H1 (cell line): ENCODE measurements around the gene UVRAG. TPM values are rescaled to one million over a fixed set of nuclear protein-coding genes. Genes with fewer than 3 reads are reported as not detected.

Experiments used
- CTCF ChIA-PET: fragments of 300-600 bp; sonication (Branson Sonifier 250); formaldehyde crosslinking; loops from one replicate; lab custom pipeline; 2021; ENCODE audit not compliant: partially characterized antibody; lab: Charles Lee
- POLR2A ChIA-PET: fragments of 300-600 bp; sonication (Branson Sonifier 250); formaldehyde crosslinking; loops from one replicate; lab custom pipeline; 2021; ENCODE audit warnings: inconsistent platforms; ENCODE audit not compliant: partially characterized antibody; lab: Charles Lee
- DNase-seq, 2 experiments: peaks; one replicate each; pipeline versions ENCODE4 v3.0.0 to v3.0.0-alpha.2; 2010 to 2022; ENCODE audit warnings: low spot score in 2 of 2, low read depth in 1 of 2, mixed read lengths in 1 of 2
- FAIRE-seq: peaks from 2 replicates; lab custom pipeline; 2011; peaks lifted over from hg19 to GRCh38; lab: Jason Lieb, UNC
- H2AFZ ChIP-seq: 2 replicates; pipeline ENCODE4 v1.8.1; 2012; ENCODE audit warnings: low read length, inconsistent platforms
- H2AK5ac ChIP-seq: 2 replicates; pipeline ENCODE4 v1.6.1; 2013; ENCODE audit warnings: low read depth, low read length
- H2BK120ac ChIP-seq: replicated peaks from 2 replicates; pipeline ENCODE3; 2013; ENCODE audit warnings: low read depth, low read length, inconsistent platforms
- H2BK12ac ChIP-seq: 2 replicates; pipeline ENCODE4 v1.6.1; 2013; ENCODE audit warnings: low read depth, low read length
- H2BK15ac ChIP-seq: 2 replicates; pipeline ENCODE4 v1.6.1; 2013; ENCODE audit warnings: low read length
- H2BK20ac ChIP-seq: 2 replicates; pipeline ENCODE4 v1.6.1; 2013; ENCODE audit warnings: low read length
- H2BK5ac ChIP-seq: 2 replicates; pipeline ENCODE4 v1.6.1; 2013; ENCODE audit warnings: low read depth, low read length
- H3K14ac ChIP-seq: 2 replicates; pipeline ENCODE4 v1.6.1; 2013; ENCODE audit warnings: inconsistent platforms; ENCODE audit not compliant: insufficient read length
- H3K18ac ChIP-seq: 2 replicates; pipeline ENCODE4 v1.6.1; 2013; ENCODE audit warnings: low read length; ENCODE audit errors: extremely low read depth
- H3K23ac ChIP-seq: 2 replicates; pipeline ENCODE4 v1.6.1; 2013; ENCODE audit warnings: inconsistent platforms; ENCODE audit not compliant: insufficient read length
- H3K23me2 ChIP-seq: 2 replicates; pipeline ENCODE4 v1.6.1; 2013; ENCODE audit warnings: low read depth, low read length
- H3K27ac ChIP-seq: 2 replicates; pipeline ENCODE4 v1.6.1; 2011; ENCODE audit warnings: low read depth, low read length, inconsistent platforms
- H3K27me3 ChIP-seq, 4 experiments: replicated peaks in 1 of 4; 1 replicate in 1 of 4; 2 replicates in 3 of 4; pipeline versions ENCODE4 v1.6.1 to v1.8.1; 2011 to 2013; ENCODE audit warnings: low read length in 3 of 4, mild to moderate bottlenecking in 3 of 4, inconsistent platforms in 2 of 4, mixed read lengths in 2 of 4, moderate library complexity in 1 of 4; ENCODE audit not compliant: control insufficient read depth in 3 of 4, insufficient read depth in 3 of 4; ENCODE audit errors: extremely low read depth in 1 of 4
- H3K36me3 ChIP-seq, 4 experiments: 2 replicates each; pipeline versions ENCODE4 v1.6.1 to v1.8.1; 2011 to 2013; ENCODE audit warnings: mild to moderate bottlenecking in 4 of 4, low read length in 3 of 4, moderate library complexity in 2 of 4, control low read depth in 1 of 4, inconsistent platforms in 1 of 4; ENCODE audit not compliant: insufficient read depth in 4 of 4, control insufficient read depth in 2 of 4
- H3K4ac ChIP-seq: replicated peaks from 2 replicates; pipeline ENCODE3; 2013; ENCODE audit warnings: low read length, low read depth, mixed read lengths, inconsistent platforms; ENCODE audit not compliant: insufficient read length
- H3K4me1 ChIP-seq, 4 experiments: replicated peaks in 1 of 4; 1 replicate in 1 of 4; 2 replicates in 3 of 4; pipeline versions ENCODE4 v1.6.1 to v1.8.1; 2011 to 2013; ENCODE audit warnings: low read length in 3 of 4, inconsistent platforms in 2 of 4, mixed read lengths in 1 of 4; ENCODE audit not compliant: insufficient read depth in 4 of 4, control insufficient read depth in 3 of 4
- H3K4me2 ChIP-seq, 2 experiments: 2 replicates each; pipeline versions ENCODE4 v1.6.1 to v1.8.1; 2011 to 2013; ENCODE audit warnings: low read depth in 2 of 2, low read length in 2 of 2, control low read depth in 1 of 2, inconsistent platforms in 1 of 2, mild to moderate bottlenecking in 1 of 2; ENCODE audit not compliant: insufficient read depth in 1 of 2
- H3K4me3 ChIP-seq, 4 experiments: fragments of 200-600, 300-600 bp in 1 of 4; sonication (generic), shearing (Covaris generic), sonication (Bioruptor Twin) in 1 of 4; 2 replicates each; pipeline versions ENCODE4 v1.5.1 to v1.8.1; 2011 to 2016; ENCODE audit warnings: low read length in 4 of 4, low read depth in 3 of 4, control low read depth in 2 of 4, inconsistent platforms in 2 of 4, mild to moderate bottlenecking in 2 of 4, mixed read lengths in 1 of 4, moderate library complexity in 1 of 4; ENCODE audit not compliant: insufficient read depth in 2 of 4; ENCODE audit errors: extremely low read depth in 1 of 4
- H3K56ac ChIP-seq: replicated peaks from 2 replicates; pipeline ENCODE3; 2013; ENCODE audit warnings: low read depth, mild to moderate bottlenecking, mixed read lengths, low read length, inconsistent platforms; ENCODE audit not compliant: insufficient read length
- H3K79me1 ChIP-seq: 2 replicates; pipeline ENCODE4 v1.6.1; 2013; ENCODE audit warnings: low read depth, low read length, control low read depth
- H3K79me2 ChIP-seq, 2 experiments: 2 replicates each; pipeline versions ENCODE4 v1.6.1 to v1.8.1; 2012 to 2013; ENCODE audit warnings: low read length in 2 of 2, mild to moderate bottlenecking in 2 of 2, inconsistent platforms in 1 of 2; ENCODE audit not compliant: insufficient read depth in 2 of 2, control insufficient read depth in 1 of 2
- H3K9ac ChIP-seq, 4 experiments: replicated peaks in 1 of 4; 1 replicate in 1 of 4; 2 replicates in 3 of 4; pipeline versions ENCODE4 v1.6.1 to v1.8.1; 2011 to 2013; ENCODE audit warnings: low read depth in 3 of 4, low read length in 3 of 4, control low read depth in 2 of 4, mild to moderate bottlenecking in 2 of 4, moderate library complexity in 2 of 4, inconsistent platforms in 1 of 4; ENCODE audit errors: extremely low read depth in 1 of 4
- H3K9me3 ChIP-seq, 2 experiments: 2 replicates each; pipeline versions ENCODE4 v1.6.1 to v1.8.1; 2012 to 2013; ENCODE audit warnings: mild to moderate bottlenecking in 2 of 2, moderate library complexity in 2 of 2, control low read depth in 1 of 2, inconsistent platforms in 1 of 2, low read depth in 1 of 2, low read length in 1 of 2, mixed read lengths in 1 of 2; ENCODE audit not compliant: insufficient read depth in 2 of 2
- H4K20me1 ChIP-seq, 2 experiments: replicated peaks in 1 of 2; 2 replicates each; pipeline versions ENCODE3 to v1.8.1; 2011 to 2013; ENCODE audit warnings: inconsistent platforms in 2 of 2, low read length in 2 of 2, mild to moderate bottlenecking in 1 of 2; ENCODE audit not compliant: insufficient read depth in 2 of 2, control insufficient read depth in 1 of 2
- H4K5ac ChIP-seq: 2 replicates; pipeline ENCODE4 v1.6.1; 2013; ENCODE audit warnings: low read length, low read depth, mixed read lengths, inconsistent platforms; ENCODE audit not compliant: insufficient read length
- H4K8ac ChIP-seq: 2 replicates; pipeline ENCODE4 v1.8.0; 2013; ENCODE audit warnings: mild to moderate bottlenecking, moderate library complexity, low read length, inconsistent platforms; ENCODE audit not compliant: insufficient read depth; ENCODE audit errors: extremely low read depth
- H4K91ac ChIP-seq: replicated peaks from 2 replicates; pipeline ENCODE3; 2013; ENCODE audit warnings: low read length, mixed read lengths, inconsistent platforms; ENCODE audit not compliant: insufficient read length
- ASH2L ChIP-seq: fragments of 200-600, 300-600 bp; sonication (generic); IDR thresholded peaks from one replicate; pipeline ENCODE4 v1.7.1; 2017; ENCODE audit warnings: low read length
- CHD1 ChIP-seq: IDR thresholded peaks from 2 replicates; pipeline ENCODE4 v1.6.1; 2012; ENCODE audit warnings: low read depth, low read length, improper control_type of control experiment
- FOSL1 ChIP-seq: IDR thresholded peaks from 2 replicates; pipeline ENCODE4 v1.6.1; 2011; ENCODE audit warnings: mild to moderate bottlenecking, low read depth, low read length, moderate library complexity; ENCODE audit not compliant: insufficient read depth
- JUND ChIP-seq: IDR thresholded peaks from 2 replicates; pipeline ENCODE4 v1.6.1; 2011; ENCODE audit warnings: mild to moderate bottlenecking, improper control_type of control experiment, low read length
- KDM4A ChIP-seq: IDR thresholded peaks from one replicate; pipeline ENCODE4 v1.7.1; 2012; ENCODE audit warnings: low read depth, mild to moderate bottlenecking, moderate library complexity, low read length, inconsistent platforms; ENCODE audit not compliant: severe bottlenecking
- MAFK ChIP-seq: IDR thresholded peaks from 2 replicates; pipeline ENCODE4 v1.6.1; 2012; ENCODE audit warnings: low read depth, mild to moderate bottlenecking, improper control_type of control experiment, low read length
- NRF1 ChIP-seq: IDR thresholded peaks from 2 replicates; pipeline ENCODE4 v1.6.1; 2011; ENCODE audit warnings: mild to moderate bottlenecking, low read depth, low read length, improper control_type of control experiment
- POLR2A ChIP-seq, 2 experiments: IDR thresholded peaks; 1 replicate in 1 of 2; 2 replicates in 1 of 2; pipeline ENCODE4 v1.6.1; 2011; ENCODE audit warnings: low read depth in 2 of 2, low read length in 2 of 2, mild to moderate bottlenecking in 2 of 2; ENCODE audit errors: control extremely low read depth in 1 of 2
- RBBP5 ChIP-seq: IDR thresholded peaks from 2 replicates; pipeline ENCODE4 v1.7.1; 2012; ENCODE audit warnings: low read depth, mild to moderate bottlenecking, inconsistent platforms, low read length, moderate library complexity, borderline replicate concordance
- SAP30 ChIP-seq: fragments of 300-600 bp; sonication (generic); IDR thresholded peaks from 2 replicates; pipeline ENCODE4 v1.7.1; 2012; ENCODE audit warnings: low read length, moderate library complexity, mild to moderate bottlenecking, inconsistent platforms; ENCODE audit not compliant: insufficient read depth, insufficient replicate concordance
- SRF ChIP-seq: IDR thresholded peaks from 2 replicates; pipeline ENCODE4 v1.6.1; 2011; ENCODE audit warnings: mild to moderate bottlenecking, low read depth, low read length, moderate library complexity
- SUZ12 ChIP-seq: fragments of 200-600 bp; sonication (generic); IDR thresholded peaks from 2 replicates; pipeline ENCODE4 v1.6.1; 2012; ENCODE audit warnings: mild to moderate bottlenecking, inconsistent platforms, low read length, moderate library complexity, mixed read lengths
- TCF12 ChIP-seq: IDR thresholded peaks from 2 replicates; pipeline ENCODE4 v1.6.1; 2011; ENCODE audit warnings: low read depth, mild to moderate bottlenecking, low read length
- WGBS, 2 experiments: shearing (Covaris generic) in 1 of 2; methylation state at CpG; one replicate each; pipeline versions ENCODE4 v1.1.6 to v1.1.7; 2013 to 2015; ENCODE audit warnings: low lambda C conversion rate in 2 of 2, mixed read lengths in 2 of 2, inconsistent platforms in 1 of 2, low coverage in 1 of 2, missing lambda C conversion rate in 1 of 2; ENCODE audit not compliant: insufficient replicate concordance in 2 of 2, insufficient coverage in 1 of 2, insufficient read length in 1 of 2; ENCODE audit errors: extremely low coverage in 1 of 2, missing lambda C conversion rate in 1 of 2; 5-methylcytosine and 5-hydroxymethylcytosine counted together
- polyA plus RNA-seq, 7 experiments: library from polyadenylated mRNA; depleted of rRNA in 3 of 7; stranded (reverse) in 5 of 7; unstranded in 2 of 7; fragments of >200 nt in 5 of 7; fragments of 200-250 nt in 2 of 7; gene quantifications; 1 replicate in 5 of 7; 2 replicates in 1 of 7; 4 replicates in 1 of 7; pipeline versions ENCODE4 v1.2.1 to v1.2.3, GENCODE V29; 2011 to 2013; ENCODE audit warnings: missing spikeins in 2 of 7, mixed read lengths in 2 of 7
- total RNA-seq: library from RNA; stranded (reverse); fragmentation: NEBNext Ultra II Directional; extraction: Animal tissue kit (Norgen Biotek cat#: 25700); gene quantifications from 2 replicates; pipeline ENCODE4 v1.2.1, GENCODE V29; 2021
- TF ChIP-seq, protein P1 (sequence below): IDR thresholded peaks from 2 replicates; pipeline ENCODE4 v1.6.1; 2012; ENCODE audit warnings: low read length, inconsistent platforms

UVRAG gene
- total and polyA plus RNA-seq, 2 of the 8 experiments (the other 6 are each of a cell fraction or from before 2014, with no cell fraction given), result 5.5 to 14.7 TPM

DNA sequence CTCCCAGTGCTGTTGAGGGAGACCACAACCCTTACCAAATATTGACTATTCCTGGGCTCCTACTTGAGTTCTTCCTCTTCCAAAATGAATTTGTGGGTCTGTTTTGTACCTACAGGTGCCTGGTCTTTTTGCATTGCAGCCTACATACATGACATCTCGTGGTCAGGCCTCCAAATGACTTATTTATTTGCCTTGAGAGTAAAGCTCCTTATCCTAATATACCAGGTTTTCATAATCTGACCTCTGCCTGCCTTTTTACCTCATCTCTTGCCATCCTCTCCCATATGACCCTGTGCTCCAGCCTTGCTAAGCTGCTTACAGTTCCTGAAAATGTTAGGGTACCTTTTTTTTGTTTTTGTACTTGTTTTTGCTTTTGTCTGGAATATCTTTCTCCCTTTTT lies 130.4 kb downstream of the UVRAG start:
- H4K91ac ChIP-seq, result no peak overlapping the region
- ChIA-PET CTCF (no interaction called here), POLR2A (no interaction called here)
- no peaks in the 10 kb centered on the region for H3K79me1 ChIP-seq
- no peak overlapping the region for H3K23ac ChIP-seq
- no peak overlapping the region for H3K56ac ChIP-seq
- H3K23me2 ChIP-seq, result no peaks in the 10 kb centered on the region
- H2AK5ac ChIP-seq, result no peak overlapping the region
- no peak overlapping the region for H2AFZ ChIP-seq
- H3K79me2 ChIP-seq, result no peaks in the 10 kb centered on the region
- H3K27me3 ChIP-seq, result no peaks in the 10 kb centered on the region
- H4K8ac ChIP-seq, result no peak overlapping the region
- H2BK5ac ChIP-seq, result no peak overlapping the region
- H3K27ac ChIP-seq, result no peak overlapping the region
- DNase-seq (no peak), FAIRE-seq (no peak)
- no peak overlapping the region for H2BK12ac ChIP-seq
- no peak overlapping the region for H2BK20ac ChIP-seq
- no peaks in the 10 kb centered on the region for H4K20me1 ChIP-seq
- H3K4me3 ChIP-seq, result no peak overlapping the region
- no peak overlapping the region for H2BK15ac ChIP-seq
- no peak overlapping the region for H3K18ac ChIP-seq
- WGBS, 2 experiments, result 87% methylated on average over 1 of the region's 1 CpG; no CpG with 5 or more reads in 1 of the 2 experiments
- no peak overlapping the region for H3K4me2 ChIP-seq
- no peak overlapping the region for H2BK120ac ChIP-seq
- H3K9ac ChIP-seq, result no peak overlapping the region
- H3K4ac ChIP-seq, result no peak overlapping the region
- no peak overlapping the region for H4K5ac ChIP-seq
- H3K4me1 ChIP-seq, result peaks cover 0 to 7% (median 1%) of the 10 kb centered on the region in 4 experiments; a peak in 3 of 7 replicates
- no peak overlapping the region for H3K14ac ChIP-seq
- no peaks in the 10 kb centered on the region for H3K36me3 ChIP-seq
- no peaks in the 10 kb centered on the region for H3K9me3 ChIP-seq
- TF ChIP-seq, protein P1, sequence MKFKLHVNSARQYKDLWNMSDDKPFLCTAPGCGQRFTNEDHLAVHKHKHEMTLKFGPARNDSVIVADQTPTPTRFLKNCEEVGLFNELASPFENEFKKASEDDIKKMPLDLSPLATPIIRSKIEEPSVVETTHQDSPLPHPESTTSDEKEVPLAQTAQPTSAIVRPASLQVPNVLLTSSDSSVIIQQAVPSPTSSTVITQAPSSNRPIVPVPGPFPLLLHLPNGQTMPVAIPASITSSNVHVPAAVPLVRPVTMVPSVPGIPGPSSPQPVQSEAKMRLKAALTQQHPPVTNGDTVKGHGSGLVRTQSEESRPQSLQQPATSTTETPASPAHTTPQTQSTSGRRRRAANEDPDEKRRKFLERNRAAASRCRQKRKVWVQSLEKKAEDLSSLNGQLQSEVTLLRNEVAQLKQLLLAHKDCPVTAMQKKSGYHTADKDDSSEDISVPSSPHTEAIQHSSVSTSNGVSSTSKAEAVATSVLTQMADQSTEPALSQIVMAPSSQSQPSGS, result no peak
- TF ChIP-seq SAP30, result no peak
- no peak for TF ChIP-seq KDM4A
- no peak for TF ChIP-seq JUND
- TF ChIP-seq SRF, result no peak
- no peak for TF ChIP-seq POLR2A (IDR thresholded peaks at IDR 0.05; ENCODE audit: control extremely low read depth in 1 of 2, low read depth in 2 of 2, low read length in 2 of 2)
- no peak for TF ChIP-seq SUZ12
- no peak for TF ChIP-seq MAFK
- TF ChIP-seq FOSL1, result no peak
- TF ChIP-seq ASH2L, result no peak
- no peak for TF ChIP-seq RBBP5
- TF ChIP-seq CHD1, result no peak
- TF ChIP-seq TCF12, result no peak
- no peak for TF ChIP-seq NRF1
